Lower lobe of right lung (tissue), 2 donors: Measurements from ENCODE around the gene TMEM132A. TPM values are rescaled to one million over a fixed set of nuclear protein-coding genes. Genes with fewer than 3 reads are reported as not detected.

Experiments used
- ATAC-seq, 2 donors: fragments of 200-7000 bp; cut with Tn5 transposase; one replicate each; pipeline ENCODE4 v1.9.1; 2020 to 2022; ENCODE audit warnings: mild to moderate bottlenecking in 2 of 2, moderate library complexity in 2 of 2
- DNase-seq: peaks from one replicate; pipeline ENCODE4 v3.0.0-alpha.2; 2020
- H3K27ac ChIP-seq: fragments of 200-600 bp; one replicate; pipeline ENCODE4 v1.8.0; 2022
- H3K27me3 ChIP-seq: fragments of 200-600 bp; one replicate; pipeline ENCODE4 v1.8.0; 2022; ENCODE audit warnings: low read depth
- H3K36me3 ChIP-seq: fragments of 200-600 bp; one replicate; pipeline ENCODE4 v1.8.0; 2022; ENCODE audit warnings: mild to moderate bottlenecking
- H3K4me1 ChIP-seq: fragments of 200-600 bp; one replicate; pipeline ENCODE4 v1.8.0; 2022
- H3K4me3 ChIP-seq: fragments of 200-600 bp; one replicate; pipeline ENCODE4 v1.8.0; 2022; ENCODE audit warnings: mild to moderate bottlenecking
- H3K9me3 ChIP-seq: fragments of 200-600 bp; one replicate; pipeline ENCODE4 v1.8.0; 2022
- CTCF ChIP-seq: fragments of 200-600 bp; IDR thresholded peaks from one replicate; pipeline ENCODE4 v1.8.0; 2022; ENCODE audit warnings: antibody characterized with exemption, mild to moderate bottlenecking
- intact Hi-C: fragments of 100-400 bp; cut with DNase I; formaldehyde crosslinking; loops from one replicate; pipeline ENCODE4 v1.11.0; 2022
- total RNA-seq: library from RNA; stranded (reverse); fragmentation: NEBNext Ultra II Directional; extraction: Animal tissue kit (Norgen Biotek cat#: 25700); gene quantifications from one replicate; pipeline ENCODE4 v1.2.1, GENCODE V29; 2021
- donor health status: DM: no; HTN: yes; CAD: no; lungs with severe emphysema.

Gene TMEM132A
- total RNA-seq, 1 donor from 2014 or later = 13.9 TPM

DNA sequence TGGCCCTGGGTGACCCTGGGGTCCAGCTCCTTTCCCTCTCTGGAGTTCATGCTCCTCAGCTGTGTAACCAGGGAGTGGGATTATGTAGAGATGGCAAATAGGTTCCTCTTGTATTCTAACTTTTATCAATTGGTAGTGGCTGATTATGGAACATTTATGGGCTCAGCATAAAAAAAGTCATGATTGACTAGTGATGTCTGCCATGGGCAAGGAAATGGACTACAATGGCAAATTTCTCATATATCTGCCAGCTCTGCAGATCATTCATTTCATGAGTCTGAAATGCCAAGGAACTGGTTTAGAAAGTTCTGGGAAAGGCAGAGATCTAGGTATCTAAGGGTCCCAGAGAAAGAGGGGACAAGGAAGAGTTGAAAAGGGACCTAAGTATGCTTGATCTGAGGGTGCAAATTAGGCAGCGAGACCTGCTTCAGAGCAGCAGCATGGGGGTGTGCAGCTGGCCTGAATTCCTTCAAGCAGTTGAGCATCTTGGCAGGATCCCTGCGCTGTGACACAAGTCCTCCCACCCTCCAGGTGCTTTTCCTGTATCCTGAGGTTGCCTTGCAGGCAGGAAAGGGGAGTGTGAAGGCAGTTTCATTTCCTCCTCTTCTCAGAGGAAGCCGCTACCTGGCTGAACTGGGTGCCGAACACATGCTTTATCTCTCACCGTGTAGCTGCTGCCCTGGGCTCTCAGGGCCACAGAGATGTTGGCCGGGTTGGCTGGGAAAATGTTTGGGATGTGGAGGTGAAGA, 17.3 kb downstream of the TMEM132A start:
- DNase-seq = no peak
- Histone ChIP-seq H3K9me3 (no peaks in the 10 kb centered on the region), H3K36me3 (peaks cover 94% of the 10 kb centered on the region), H3K27me3 (no peaks in the 10 kb centered on the region), H3K27ac (no peak overlapping the region), H3K4me1 (peaks cover 24% of the 10 kb centered on the region), H3K4me3 (no peak overlapping the region)
- no peak for TF ChIP-seq CTCF
- intact Hi-C loops = no loop called here
- ATAC-seq = no peak

GRCh38 chr11:60942219-60942618, 18.0 kb downstream of the TMEM132A start:
- DNase-seq = no peak
- H3K27ac ChIP-seq = no peak overlapping the region
- intact Hi-C loops = no loop called here

GRCh38 chr11:60942970-60943565, 18.8 kb downstream of the TMEM132A start:
- no peak for DNase-seq
- ATAC-seq = peak; percentile 21 to 64
- Histone ChIP-seq H3K4me3 (no peak overlapping the region), H3K27ac (peak overlapping the region; percentile 10), H3K9me3 (no peaks in the 10 kb centered on the region), H3K36me3 (peaks cover 90% of the 10 kb centered on the region), H3K27me3 (no peaks in the 10 kb centered on the region), H3K4me1 (peaks cover 22% of the 10 kb centered on the region)
- intact Hi-C loops = no loop called here
- TF ChIP-seq CTCF = no peak

More at GRCh38 chr11:60942219-60942618, 18.0 kb downstream of the TMEM132A start:
- Histone ChIP-seq H3K4me3 (no peak overlapping the region), H3K9me3 (no peaks in the 10 kb centered on the region), H3K36me3 (peaks cover 91% of the 10 kb centered on the region), H3K27me3 (no peaks in the 10 kb centered on the region), H3K4me1 (peaks cover 20% of the 10 kb centered on the region)
- no peak for TF ChIP-seq CTCF
- no peak for ATAC-seq

- peaks cover 75% of the 10 kb centered on the region for H3K36me3 ChIP-seq
- H3K4me1 ChIP-seq = peaks cover 34% of the 10 kb centered on the region
- H3K9me3 ChIP-seq = no peaks in the 10 kb centered on the region
- no peak for DNase-seq
- intact Hi-C loops = no loop called here
- ATAC-seq = peak; percentile 14 to 44
- H3K4me3 ChIP-seq = no peak overlapping the region
- H3K27me3 ChIP-seq = no peaks in the 10 kb centered on the region
- H3K27ac ChIP-seq = no peak overlapping the region
- TF ChIP-seq CTCF = no peak
Observed at GRCh38 chr11:60944490-60945294, 20.4 kb downstream of the TMEM132A start.

- no peak for ATAC-seq
- TF ChIP-seq CTCF = no peak
- intact Hi-C loops = no loop called here
- Histone ChIP-seq H3K36me3 (peaks cover 69% of the 10 kb centered on the region), H3K27ac (no peak overlapping the region), H3K27me3 (no peaks in the 10 kb centered on the region), H3K4me3 (no peak overlapping the region), H3K9me3 (no peaks in the 10 kb centered on the region), H3K4me1 (peaks cover 40% of the 10 kb centered on the region)
- DNase-seq = no peak
Observed at GRCh38 chr11:60945295-60945667, 21.0 kb downstream of the TMEM132A start.
